CD4-positive, alpha-beta T cell (primary cell): Measurements from ENCODE around the gene RNU7-1. TPM values are rescaled to one million over a fixed set of nuclear protein-coding genes. Genes with fewer than 3 reads are reported as not detected.

ENCODE experiments used
- ATAC-seq: fragments of 200-7000 bp; cut with Tn5 transposase; one replicate; pipeline ENCODE4 v1.10.0; 2022; ENCODE audit warnings: mild to moderate bottlenecking; ENCODE audit not compliant: poor library complexity
- CTCF ChIA-PET: fragments of 350-600 bp; sonication (Branson Sonifier 250); formaldehyde crosslinking; loops from one replicate; lab custom pipeline; 2021; ENCODE audit warnings: antibody characterized with exemption, inconsistent platforms; lab: Charles Lee
- POLR2A ChIA-PET: fragments of 350-600 bp; sonication (Branson Sonifier 250); formaldehyde crosslinking; loops from one replicate; lab custom pipeline; 2021; ENCODE audit warnings: antibody characterized with exemption, inconsistent platforms; lab: Charles Lee
- DNase-seq, 14 experiments: peaks; one replicate each; pipeline ENCODE4 v3.0.0-alpha.2; 2013 to 2020; ENCODE audit warnings: mixed read lengths in 2 of 14
- H3K27ac ChIP-seq, 2 donors: one replicate each; pipeline versions ENCODE4 v1.5.1 to v1.7.0; 2013; ENCODE audit warnings: low read length in 2 of 2, low read depth in 1 of 2, mild to moderate bottlenecking in 1 of 2
- H3K27me3 ChIP-seq, 2 experiments: 1 replicate in 1 of 2; 2 replicates in 1 of 2; pipeline versions ENCODE4 v1.6.1 to v1.7.0; 2013; ENCODE audit warnings: low read length in 2 of 2, control low read depth in 1 of 2, mild to moderate bottlenecking in 1 of 2, moderate library complexity in 1 of 2; ENCODE audit not compliant: insufficient read depth in 2 of 2, control insufficient read depth in 1 of 2
- H3K36me3 ChIP-seq: one replicate; pipeline ENCODE4 v1.6.1; 2013; ENCODE audit warnings: low read length, control low read depth; ENCODE audit not compliant: insufficient read depth
- H3K4me1 ChIP-seq: one replicate; pipeline ENCODE4 v1.6.1; 2013; ENCODE audit warnings: low read length, control low read depth; ENCODE audit not compliant: insufficient read depth
- H3K4me3 ChIP-seq: one replicate; pipeline ENCODE4 v1.5.1; 2013; ENCODE audit warnings: mild to moderate bottlenecking, low read length, moderate library complexity
- H3K9me3 ChIP-seq, 2 experiments: 1 replicate in 1 of 2; 2 replicates in 1 of 2; pipeline versions ENCODE4 v1.6.1 to v1.7.0; 2013; ENCODE audit warnings: low read length in 2 of 2, mild to moderate bottlenecking in 2 of 2, control low read depth in 1 of 2, moderate library complexity in 1 of 2; ENCODE audit not compliant: control insufficient read depth in 1 of 2, insufficient read depth in 1 of 2
- H3K27ac Mint-ChIP-seq: one replicate; pipeline ENCODE4 v1.8.0; 2020; ENCODE audit warnings: mixed read lengths
- H3K27me3 Mint-ChIP-seq: one replicate; pipeline ENCODE4 v1.8.0; 2021; ENCODE audit warnings: mixed read lengths
- H3K36me3 Mint-ChIP-seq: one replicate; pipeline ENCODE4 v1.8.0; 2021; ENCODE audit warnings: low read depth, mixed read lengths
- H3K4me1 Mint-ChIP-seq: one replicate; pipeline ENCODE4 v1.8.0; 2021; ENCODE audit warnings: low read depth, mixed read lengths
- H3K4me3 Mint-ChIP-seq: one replicate; pipeline ENCODE4 v1.8.0; 2020; ENCODE audit warnings: mild to moderate bottlenecking, mixed read lengths
- H3K9me3 Mint-ChIP-seq: one replicate; pipeline ENCODE4 v1.8.0; 2020; ENCODE audit warnings: mixed read lengths
- CTCF ChIP-seq: fragments of 200-600 bp; IDR thresholded peaks from one replicate; pipeline ENCODE4 v1.8.0; 2022; ENCODE audit warnings: antibody characterized with exemption, mild to moderate bottlenecking
- intact Hi-C, 2 experiments: fragments of 100-400 bp; cut with DNase I in 1 of 2; cut with micrococcal nuclease in 1 of 2; formaldehyde crosslinking; loops; one replicate each; pipeline versions ENCODE4 v1.15.1 to v1.9.0; 2023 to 2025; cut with DNase I, micrococcal nuclease
- total RNA-seq, 174 experiments: library from RNA in 2 of 174; stranded (reverse) in 2 of 174; gene quantifications; one replicate each; pipeline ENCODE4 v1.2.3 and lab custom pipeline; 2021 to 2026

Gene RNU7-1
- total RNA-seq, 2 experiments from 2014 or later = not detected

DNA sequence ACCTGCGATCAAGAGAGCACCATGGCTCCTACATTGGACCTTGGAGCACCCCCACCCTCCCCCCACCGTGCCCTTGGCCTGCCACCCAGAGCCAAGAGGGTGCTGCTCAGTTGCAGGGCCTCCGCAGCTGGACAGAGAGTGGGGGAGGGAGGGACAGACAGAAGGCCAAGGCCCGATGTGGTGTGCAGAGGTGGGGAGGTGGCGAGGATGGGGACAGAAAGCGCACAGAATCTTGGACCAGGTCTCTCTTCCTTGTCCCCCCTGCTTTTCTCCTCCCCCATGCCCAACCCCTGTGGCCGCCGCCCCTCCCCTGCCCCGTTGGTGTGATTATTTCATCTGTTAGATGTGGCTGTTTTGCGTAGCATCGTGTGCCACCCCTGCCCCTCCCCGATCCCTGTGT, 1.8 kb upstream of the RNU7-1 start:
- H3K4me1 ChIP-seq = peaks cover 65% of the 10 kb centered on the region

GRCh38 chr12:6942331-6942665, 1.3 kb upstream of the RNU7-1 start:
- H3K27ac ChIP-seq = peak overlapping the region in 1 of 2 donors; percentile 1

More for the DNA sequence above, 1.8 kb upstream of the RNU7-1 start:
- H3K36me3 Mint-ChIP-seq = peaks cover 25% of the 10 kb centered on the region
- H3K4me3 ChIP-seq = no peak overlapping the region
- ChIA-PET POLR2A (interaction anchor here (0.8 to 11.6 kb wide), 4 partner anchors 11 to 28 kb away, joined by 3 to 963 read pairs (median 3); partner anchors contain the start of gene PTPN6), CTCF (no interaction called here)
- no peak for TF ChIP-seq CTCF
- H3K4me1 Mint-ChIP-seq = peaks cover 58% of the 10 kb centered on the region
- intact Hi-C loops = loop anchor here (2.0 to 5.0 kb wide), 2 partner anchors 17 to 74 kb away; partner anchors contain the start of gene TPI1 (in 1 of the 2)
- H3K9me3 Mint-ChIP-seq = no peaks in the 10 kb centered on the region
- ATAC-seq (no peak), DNase-seq (no peak)
- peak overlapping the region; percentile 97 for H3K27ac Mint-ChIP-seq
- no peaks in the 10 kb centered on the region for H3K9me3 ChIP-seq
- H3K27ac ChIP-seq = no peak overlapping the region
- H3K4me3 Mint-ChIP-seq = no peak overlapping the region
- no peaks in the 10 kb centered on the region for H3K27me3 Mint-ChIP-seq
- H3K36me3 ChIP-seq = peaks cover 17% of the 10 kb centered on the region
- H3K27me3 ChIP-seq = no peaks in the 10 kb centered on the region

GRCh38 chr12:6943389-6943721, 261 bp upstream of the RNU7-1 start:
- DNase-seq (peak; percentile 63 to 95 (median 74)), ATAC-seq (peak; percentile 69)
- H3K27me3 ChIP-seq = no peaks in the 10 kb centered on the region
- H3K27ac ChIP-seq = peak overlapping the region; percentile 96 to 98
- Mint-ChIP-seq H3K4me3 (peak overlapping the region; percentile 97), H3K27me3 (no peaks in the 10 kb centered on the region), H3K36me3 (peaks cover 19% of the 10 kb centered on the region), H3K9me3 (no peaks in the 10 kb centered on the region), H3K27ac (peak overlapping the region; percentile 97), H3K4me1 (peaks cover 65% of the 10 kb centered on the region)
- ChIA-PET CTCF (interaction anchor here (0.9 to 10.8 kb wide), 10 partner anchors 17 to 166 kb away, joined by 3 to 324 read pairs (median 16); partner anchors contain the start of genes C1RL, CDCA3, ENO2 and LPCAT3), POLR2A (interaction anchor here (0.6 to 11.6 kb wide), 40 partner anchors 8 to 1027 kb away, joined by 3 to 963 read pairs (median 7); partner anchors contain the start of genes ATN1, C1RL, CD4 and CDCA3)
- peaks cover 17% of the 10 kb centered on the region for H3K36me3 ChIP-seq
- intact Hi-C loops = loop anchor here (1.0 to 5.0 kb wide), 3 partner anchors 19 to 76 kb away; partner anchors contain the start of genes LPCAT3 (in 1 of the 2) and TPI1 (in 1 of the 2)
- H3K4me1 ChIP-seq = peaks cover 67% of the 10 kb centered on the region
- no peak for TF ChIP-seq CTCF
- H3K4me3 ChIP-seq = peak overlapping the region; percentile 65
- no peaks in the 10 kb centered on the region for H3K9me3 ChIP-seq

More at GRCh38 chr12:6942331-6942665, 1.3 kb upstream of the RNU7-1 start:
- peaks cover 65% of the 10 kb centered on the region for H3K4me1 ChIP-seq
- intact Hi-C loops = loop anchor here (2.0 to 5.0 kb wide), 2 partner anchors 17 to 75 kb away; partner anchors contain the start of gene TPI1 (in 1 of the 2)
- no peaks in the 10 kb centered on the region for H3K27me3 ChIP-seq
- CTCF ChIA-PET = interaction anchor here (3.6 to 10.8 kb wide), 2 partner anchors 18 to 73 kb away, joined by 25 to 324 read pairs; no protein-coding TSS in a partner anchor
- H3K9me3 Mint-ChIP-seq = no peaks in the 10 kb centered on the region
- POLR2A ChIA-PET = interaction anchor here (0.6 to 11.6 kb wide), 7 partner anchors 10 to 90 kb away, joined by 3 to 963 read pairs (median 39); partner anchors contain the start of genes CDCA3, EMG1, ENO2 and PHB2
- peak in 1 of 14 experiments; percentile 46 for DNase-seq
- H3K4me1 Mint-ChIP-seq = peaks cover 60% of the 10 kb centered on the region
- no peaks in the 10 kb centered on the region for H3K27me3 Mint-ChIP-seq
- H3K27ac Mint-ChIP-seq = peak overlapping the region; percentile 97
- no peak overlapping the region for H3K4me3 ChIP-seq
- peaks cover 23% of the 10 kb centered on the region for H3K36me3 Mint-ChIP-seq
- peak overlapping the region; percentile 23 for H3K4me3 Mint-ChIP-seq
- no peak for ATAC-seq
- no peaks in the 10 kb centered on the region for H3K9me3 ChIP-seq
- H3K36me3 ChIP-seq = peaks cover 17% of the 10 kb centered on the region
- TF ChIP-seq CTCF = no peak
